ENCODE results near the gene ABHD14A. TPM values are rescaled to one million over a fixed set of nuclear protein-coding genes. Genes with fewer than 3 reads are reported as not detected.
A peak's percentile ranks its signal among the peaks of the same experiment; 100 is the strongest.

The ABHD14A gene
- total RNA-seq, 4 donors from 2014 or later: 2.2 to 14.8 (median 5.0) TPM

- H3K4me3 ChIP-seq (ENCODE audit: low read depth, poor library complexity, severe bottlenecking): no peak overlapping the region
- DNase-seq (ENCODE audit: low spot score in 2 of 2): no peak
- 83% methylated on average over 7 of the region's 7 CpGs for WGBS, 2 donors
- TF ChIP-seq CTCF (IDR thresholded peaks at IDR 0.05): no peak
- no peak for TF ChIP-seq POLR2A (IDR thresholded peaks at IDR 0.05)
- intact Hi-C loops (cut with DNase I; ENCODE audit: low total_unique reads): no loop called here
Observed at GRCh38 chr3:51998774-51999173, 23.9 kb downstream of the ABHD14A start.

GRCh38 chr3:51999846-52000245 lies 25.0 kb downstream of the ABHD14A start:
- intact Hi-C loops (cut with DNase I; ENCODE audit: low total_unique reads): loop anchor here (5.0 kb wide), 2 partner anchors 122 to 142 kb away; no protein-coding TSS in a partner anchor
- no peak for DNase-seq (ENCODE audit: low spot score in 2 of 2)
- WGBS, 2 donors: 88 to 94% methylated on average over 2 of the region's 2 CpGs
- TF ChIP-seq CTCF (IDR thresholded peaks at IDR 0.05): no peak
- no peak for TF ChIP-seq POLR2A (IDR thresholded peaks at IDR 0.05)
- H3K4me3 ChIP-seq (ENCODE audit: low read depth, poor library complexity, severe bottlenecking): no peak overlapping the region

- intact Hi-C loops (cut with DNase I; ENCODE audit: low total_unique reads): loop anchor here (5.0 kb wide), 2 partner anchors 121 to 141 kb away; no protein-coding TSS in a partner anchor
- peak; percentile 67 to 95 for DNase-seq (ENCODE audit: low spot score in 2 of 2)
- TF ChIP-seq CTCF (IDR thresholded peaks at IDR 0.05) (peak in 1 of 3 donors; percentile 86), POLR2A (IDR thresholded peaks at IDR 0.05) (no peak)
- 2 to 4% methylated on average over 18 of the region's 18 CpGs for WGBS, 2 donors
- no peak overlapping the region for H3K4me3 ChIP-seq (ENCODE audit: low read depth, poor library complexity, severe bottlenecking)
Observed at GRCh38 chr3:52001443-52001974, 26.6 kb downstream of the ABHD14A start.

GRCh38 chr3:52002748-52003147 lies 27.9 kb downstream of the ABHD14A start:
- intact Hi-C loops (cut with DNase I; ENCODE audit: low total_unique reads): loop anchor here (5.0 kb wide), 2 partner anchors 120 to 140 kb away; no protein-coding TSS in a partner anchor
- 76% methylated on average over 6 of the region's 6 CpGs for WGBS, 2 donors
- no peak for DNase-seq (ENCODE audit: low spot score in 2 of 2)
- no peak overlapping the region for H3K4me3 ChIP-seq (ENCODE audit: low read depth, poor library complexity, severe bottlenecking)
- no peak for TF ChIP-seq POLR2A (IDR thresholded peaks at IDR 0.05)
- TF ChIP-seq CTCF (IDR thresholded peaks at IDR 0.05): no peak

GRCh38 chr3:52004163-52004787 lies 29.4 kb downstream of the ABHD14A start:
- WGBS, 2 donors: 73 to 74% methylated on average over 16 of the region's 16 CpGs
- H3K4me3 ChIP-seq (ENCODE audit: low read depth, poor library complexity, severe bottlenecking): no peak overlapping the region
- intact Hi-C loops (cut with DNase I; ENCODE audit: low total_unique reads): loop anchor here (5.0 kb wide), 2 partner anchors 118 to 138 kb away; no protein-coding TSS in a partner anchor
- no peak for DNase-seq (ENCODE audit: low spot score in 2 of 2)
- TF ChIP-seq POLR2A (IDR thresholded peaks at IDR 0.05) (no peak), CTCF (IDR thresholded peaks at IDR 0.05) (no peak)

Measured in lower leg skin (tissue), 4 donors.